Measurements from ENCODE around the gene CYP3A4.
"Not testable (repeated sequence)": the region's sequence is repeated elsewhere in the genome, so short reads cannot be mapped to it uniquely, and the experiment has no call there.

The CYP3A4 gene

DNA sequence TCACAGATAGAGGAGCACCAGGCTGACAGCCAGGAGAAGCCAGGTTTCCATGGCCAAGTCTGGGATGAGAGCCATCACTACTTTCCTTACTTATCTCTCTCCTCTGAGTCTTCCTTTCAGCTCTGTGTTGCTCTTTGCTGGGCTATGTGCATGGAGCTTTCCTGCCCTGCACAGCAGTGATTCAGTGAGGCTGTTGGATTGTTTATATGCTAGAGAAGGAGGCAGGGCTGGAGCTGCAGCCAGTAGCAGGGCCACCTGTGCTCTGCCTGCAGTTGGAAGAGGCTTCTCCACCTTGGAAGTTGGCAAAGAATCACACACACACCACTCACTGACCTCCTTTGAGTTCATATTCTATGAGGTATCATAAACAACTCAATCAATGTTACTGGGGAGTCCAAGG lies at the start of gene CYP3A4:
TSS of gene CYP3A4 (minus strand) at position 178 of the 400 bp plus-strand sequence. CDS start at position 75, 103 bp downstream.
- no peak for DNase-seq (ENCODE audit: low read depth in 2 of 2)

DNA sequence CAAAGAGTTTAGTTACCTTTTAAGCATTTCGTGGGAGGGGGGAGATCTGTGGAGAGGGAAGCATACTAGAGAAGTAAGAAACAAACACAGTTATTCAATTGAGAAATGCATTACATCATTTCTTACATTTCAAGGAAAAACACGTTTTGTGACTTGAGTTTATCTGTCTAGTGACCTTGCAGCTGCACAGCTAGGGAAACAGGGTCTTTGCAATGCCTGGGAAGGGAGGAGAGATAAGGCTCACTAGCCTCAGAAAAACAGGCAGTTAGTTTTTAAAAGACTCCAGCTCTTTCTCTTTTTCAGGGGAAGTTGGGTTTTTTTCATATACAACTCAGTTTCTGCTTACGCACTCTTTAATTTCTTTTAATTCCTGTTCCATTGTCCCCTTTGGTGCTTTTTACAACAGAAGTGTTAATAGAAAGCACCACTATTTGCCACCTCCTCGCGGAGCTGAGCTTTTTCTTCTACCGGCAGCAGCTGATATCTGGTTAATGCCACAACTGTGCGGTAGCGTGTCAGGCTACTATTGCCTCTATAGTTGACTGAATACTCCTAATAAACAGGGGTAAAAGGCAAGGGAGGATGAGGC lies 49.4 kb upstream of the CYP3A4 start:
- DNase-seq (ENCODE audit: low read depth in 2 of 2): no peak

DNA sequence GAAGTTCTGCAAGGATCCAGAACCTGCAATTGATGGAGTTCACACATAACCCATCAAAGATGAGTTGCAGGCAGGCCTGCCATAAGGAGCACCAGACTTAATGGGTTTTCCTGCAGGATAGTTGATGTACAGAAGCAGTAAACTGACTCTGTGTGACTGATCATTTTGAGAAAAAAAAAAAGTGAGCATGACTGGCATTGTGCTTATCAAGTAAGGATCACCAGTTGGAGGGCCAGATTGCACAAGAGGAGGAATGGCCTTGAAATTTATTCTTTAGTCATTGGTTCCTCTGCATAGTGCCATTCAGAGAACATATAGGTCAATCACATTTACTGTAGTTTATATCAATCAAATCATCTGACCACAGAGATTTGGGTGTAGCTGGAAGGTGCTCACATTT lies 47.6 kb upstream of the CYP3A4 start:
- DNase-seq (ENCODE audit: low read depth in 2 of 2): no peak

DNA sequence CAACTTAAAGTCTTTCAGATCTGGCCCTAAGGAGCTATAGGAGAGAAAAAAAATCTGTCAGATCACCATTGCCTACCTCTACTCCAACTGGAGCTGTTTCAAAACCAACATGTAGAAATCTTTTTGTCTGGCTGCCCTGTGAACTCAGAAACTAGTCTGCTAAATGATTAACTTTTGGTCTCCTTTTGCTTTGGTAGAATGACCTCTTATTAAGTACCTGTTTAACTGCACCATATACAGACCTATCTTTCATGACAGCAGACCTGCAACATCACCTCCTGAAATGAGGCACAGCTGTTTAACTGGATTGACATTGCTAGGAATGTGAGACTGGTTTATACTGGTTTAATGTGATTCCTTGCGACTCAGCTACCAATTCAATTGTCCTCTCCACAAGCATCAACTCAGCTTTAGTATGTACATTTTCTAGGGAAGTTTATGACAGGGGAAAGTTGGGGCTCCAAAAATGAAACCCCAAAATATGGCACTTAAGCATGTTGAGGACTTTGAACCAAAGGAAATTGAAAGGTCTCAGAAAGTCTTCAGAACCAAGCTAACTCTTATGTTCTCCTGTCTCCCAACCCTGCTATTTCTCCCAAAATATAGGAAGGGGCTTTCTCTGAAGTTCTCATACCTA lies 45.7 kb upstream of the CYP3A4 start:
- DNase-seq (ENCODE audit: low read depth in 2 of 2): no peak

DNA sequence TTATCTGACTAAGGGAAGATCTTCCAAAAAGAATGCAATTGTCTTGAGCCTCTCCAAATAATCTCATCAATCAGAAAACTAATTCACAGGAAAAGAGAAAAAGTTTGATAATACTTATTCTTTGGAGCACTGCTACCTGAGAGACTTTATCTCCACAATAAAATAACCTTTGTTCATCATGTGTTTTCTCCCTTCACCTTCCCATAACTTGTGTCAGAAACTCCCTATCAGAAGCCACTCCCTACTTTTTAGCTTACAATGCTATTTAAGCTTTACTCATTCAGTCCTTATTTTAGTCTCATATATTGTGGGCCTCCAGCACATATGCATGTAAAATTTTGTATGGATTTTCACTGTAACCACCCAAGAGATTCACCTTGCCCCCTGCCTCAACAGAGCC lies 44.8 kb upstream of the CYP3A4 start:
- DNase-seq (ENCODE audit: low read depth in 2 of 2): no peak

DNA sequence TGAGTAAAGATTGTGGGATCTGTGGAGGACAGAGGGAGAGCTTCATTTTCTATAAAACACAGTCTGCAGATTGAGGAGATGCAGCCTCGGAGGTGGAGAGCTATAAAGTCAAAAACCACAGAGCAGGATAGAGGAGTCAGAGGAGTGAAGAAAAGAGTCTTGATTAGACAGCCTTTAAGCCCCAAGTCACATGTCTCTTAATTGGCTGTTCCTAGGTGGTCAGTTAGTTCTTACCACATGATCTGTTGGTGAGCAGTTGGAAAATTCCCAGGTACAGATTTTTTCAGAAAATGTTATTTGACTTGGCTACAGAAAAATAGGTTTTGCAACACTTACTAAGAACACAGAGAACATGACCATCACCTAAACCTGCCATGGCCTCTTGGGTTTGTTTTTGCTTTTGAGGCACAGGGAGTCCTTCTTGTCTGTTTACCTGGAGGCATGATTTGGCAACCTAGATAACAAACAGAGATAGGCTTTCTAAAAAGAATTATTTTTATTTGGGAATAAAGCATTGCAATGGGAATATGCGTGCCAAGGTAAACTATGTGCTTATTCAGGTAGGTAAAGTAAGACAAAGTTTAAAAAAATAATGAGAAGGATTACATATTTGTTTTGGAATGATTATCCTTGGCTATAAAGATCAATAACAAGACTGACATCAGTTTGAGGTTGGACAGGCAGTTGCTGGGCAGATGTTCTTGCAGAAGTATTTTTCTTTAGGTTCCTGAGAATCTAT lies 43.2 kb upstream of the CYP3A4 start:
- DNase-seq (ENCODE audit: low read depth in 2 of 2): no peak

DNA sequence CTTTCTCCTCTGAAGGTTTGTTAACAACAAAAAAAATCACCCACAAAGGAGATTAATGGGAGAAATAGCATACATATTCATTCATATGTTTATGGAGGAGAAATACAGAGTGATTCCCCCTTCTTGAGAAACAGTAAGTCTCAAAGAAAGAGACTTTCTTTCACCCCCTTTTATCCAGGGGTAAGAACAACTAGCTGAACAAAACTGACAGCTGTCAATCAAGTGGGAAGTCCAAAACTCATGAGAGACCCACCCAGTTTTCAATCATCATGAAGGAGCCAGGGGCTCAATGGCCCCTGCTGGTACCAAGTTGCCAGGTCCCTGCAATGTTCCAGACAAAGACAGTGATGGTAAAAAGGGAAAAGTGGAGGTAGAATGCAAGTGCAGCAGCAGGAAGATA lies 41.9 kb upstream of the CYP3A4 start:
- no peak for DNase-seq (ENCODE audit: low read depth in 2 of 2)

DNA sequence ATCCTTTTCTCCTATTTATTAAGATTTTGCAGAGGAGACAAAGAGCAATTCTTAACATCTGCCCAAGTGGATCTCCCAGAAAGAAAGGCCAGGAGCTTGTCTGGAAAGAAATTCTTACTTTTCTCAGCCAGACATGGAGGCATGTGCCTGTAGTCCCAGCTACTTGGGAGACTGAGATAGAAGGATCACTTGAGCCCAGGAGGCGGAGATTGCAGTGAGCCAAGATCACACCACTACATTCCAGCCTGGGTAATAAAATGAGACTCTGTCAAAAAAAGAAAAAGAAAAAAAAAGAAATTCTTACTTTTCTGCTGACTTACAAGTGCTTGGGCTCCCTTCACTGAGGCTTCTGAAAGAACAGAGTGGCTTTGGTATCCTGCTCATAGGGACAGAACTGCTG lies 41.5 kb upstream of the CYP3A4 start:
- no peak for DNase-seq (ENCODE audit: low read depth in 2 of 2)

DNA sequence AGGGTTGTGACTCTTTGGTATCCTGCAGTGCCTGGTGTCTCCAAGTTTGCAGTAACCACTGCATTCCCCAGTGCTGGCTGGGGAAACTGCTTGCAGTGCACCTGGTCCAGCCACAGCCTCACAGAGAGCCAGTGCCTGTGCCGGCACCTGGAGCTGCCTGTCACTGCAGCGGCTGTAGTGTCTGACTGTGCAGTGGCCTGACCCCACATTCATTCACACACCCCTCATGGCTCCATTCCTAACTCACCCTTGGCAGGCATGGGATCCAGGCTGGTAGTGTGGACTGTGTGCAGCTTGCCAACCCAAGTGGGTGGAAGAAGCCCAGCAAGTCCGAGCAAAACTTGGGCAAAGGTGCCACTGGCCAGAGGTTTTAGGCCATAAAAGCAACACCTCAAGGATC lies 40.1 kb upstream of the CYP3A4 start:
- DNase-seq (ENCODE audit: low read depth in 2 of 2): no peak

DNA sequence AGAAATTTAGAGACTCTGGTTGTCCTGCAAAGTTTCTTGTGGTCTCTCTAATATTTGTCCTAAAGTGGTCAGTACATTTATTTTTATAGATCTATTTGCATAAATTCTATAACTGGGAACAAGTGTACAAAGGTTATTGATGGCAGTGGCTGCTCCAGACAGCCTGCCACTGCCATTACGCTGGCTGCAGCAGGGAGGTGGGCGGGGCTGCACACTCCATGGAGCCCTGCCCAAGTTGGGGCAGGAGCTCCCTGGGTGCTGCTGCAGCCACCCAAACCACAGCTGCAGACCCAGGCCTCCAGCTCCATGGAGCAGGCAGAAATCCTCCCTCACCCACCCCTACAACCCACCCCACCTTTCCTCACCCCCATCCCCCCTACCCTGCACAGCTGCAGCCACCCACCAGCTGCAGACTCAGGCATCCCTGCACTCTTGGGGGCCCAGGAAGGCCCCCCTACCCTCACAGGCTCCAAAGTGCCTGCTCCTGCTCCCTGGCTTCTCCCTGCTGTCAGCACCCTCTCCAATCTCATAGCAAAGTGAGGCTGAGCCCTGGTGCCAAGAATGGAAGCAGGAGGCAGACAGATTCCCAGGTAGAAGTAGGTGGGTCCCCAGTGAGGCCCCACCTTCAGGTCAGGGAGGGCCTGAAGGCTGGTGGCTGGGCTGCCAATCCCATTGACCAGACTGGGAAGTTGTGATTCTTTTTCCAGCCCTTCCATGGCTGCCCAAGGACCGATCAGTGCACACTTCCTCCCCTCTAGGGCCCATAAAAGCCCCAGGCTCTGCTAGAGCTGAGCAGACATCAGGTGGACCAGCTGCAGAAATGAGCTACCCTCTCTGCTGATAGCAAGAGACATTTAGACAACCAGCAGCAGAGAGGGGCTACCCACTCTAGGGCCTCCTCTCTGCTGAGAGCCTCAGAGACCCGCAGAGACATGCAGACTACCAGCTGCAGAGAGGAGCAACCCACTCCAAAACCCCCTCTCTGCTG lies 39.0 kb upstream of the CYP3A4 start:
- no peak for DNase-seq (ENCODE audit: low read depth in 2 of 2)

DNA sequence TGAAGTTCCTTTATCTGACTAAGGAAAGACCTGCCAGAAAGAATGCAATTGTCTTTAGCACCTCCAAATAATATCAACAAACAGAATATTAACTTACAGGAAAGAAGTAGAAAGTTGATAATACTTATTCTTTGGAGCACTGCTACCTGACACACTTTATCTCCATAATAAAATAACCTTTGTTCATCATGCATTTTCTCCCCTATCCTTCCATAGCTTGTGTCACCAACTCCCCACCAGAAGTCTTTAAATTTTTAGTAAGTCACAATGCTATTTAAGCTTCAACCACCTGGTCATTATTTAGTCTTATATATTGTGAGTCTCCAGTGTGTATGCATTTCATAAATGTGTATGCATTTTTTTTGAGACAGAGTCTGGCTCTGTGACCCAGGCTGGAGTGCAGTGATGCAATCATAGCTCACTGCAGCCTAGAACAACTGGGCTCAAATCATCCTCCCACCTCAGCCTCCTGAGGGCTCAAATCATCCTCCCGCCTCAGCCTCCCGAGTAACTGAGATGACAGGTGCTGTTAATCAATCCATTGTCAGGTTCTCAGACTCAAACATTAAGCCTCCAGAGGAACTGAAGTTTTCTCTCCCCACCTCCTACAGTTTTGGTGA lies 36.5 kb upstream of the CYP3A4 start:
- DNase-seq (ENCODE audit: low read depth in 2 of 2): no peak

DNA sequence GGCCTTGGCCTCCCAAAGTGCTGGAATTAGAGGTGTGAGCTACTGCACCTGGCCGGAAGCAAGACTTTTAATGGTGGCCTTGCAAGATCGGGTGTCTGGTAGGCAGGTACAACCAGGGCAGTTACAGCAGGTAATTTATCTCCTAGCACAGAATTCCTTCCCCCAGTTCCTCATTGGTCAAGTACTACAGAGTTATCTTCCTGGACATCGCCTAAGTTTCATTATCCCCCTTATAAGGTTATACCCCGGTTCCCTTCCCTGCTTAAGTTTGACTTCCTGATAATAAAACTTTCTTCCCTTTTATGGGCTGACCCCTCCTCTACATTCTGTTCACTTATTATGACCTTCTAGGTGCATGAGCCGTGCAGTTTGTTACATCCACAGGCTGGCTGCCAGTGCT lies 24.8 kb upstream of the CYP3A4 start:
- DNase-seq (ENCODE audit: low read depth in 2 of 2): no peak

DNA sequence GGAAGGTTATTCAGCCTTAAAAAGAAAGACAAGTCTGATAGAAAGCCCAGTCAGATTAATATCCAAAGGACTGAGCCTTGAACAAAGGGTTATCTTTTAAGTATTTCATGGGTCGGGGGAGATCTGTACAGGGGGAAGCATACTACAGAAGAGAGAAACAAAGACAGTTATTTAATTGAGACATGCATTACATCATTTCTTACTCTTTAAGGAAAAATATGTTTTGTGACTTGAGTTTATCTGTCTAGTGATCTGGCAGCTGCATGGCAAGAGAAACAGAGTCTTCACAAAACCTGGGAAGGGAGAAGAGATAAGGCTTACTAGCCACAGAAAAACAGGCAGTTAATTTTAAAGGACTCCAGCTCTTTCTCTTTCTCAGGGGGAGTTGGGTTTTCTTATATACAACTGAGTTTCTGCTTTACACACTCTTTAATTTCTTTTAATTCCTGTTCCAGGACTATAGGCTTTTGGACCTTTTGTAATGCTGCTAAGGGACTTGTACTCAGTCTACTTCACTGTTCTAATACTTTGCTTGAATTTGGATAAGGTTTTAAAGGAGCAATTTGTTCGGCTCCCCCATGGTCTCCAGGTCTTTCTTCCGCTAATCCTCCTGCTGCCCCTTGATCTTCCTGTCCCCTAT lies 23.0 kb upstream of the CYP3A4 start:
- DNase-seq (ENCODE audit: low read depth in 2 of 2): no peak

DNA sequence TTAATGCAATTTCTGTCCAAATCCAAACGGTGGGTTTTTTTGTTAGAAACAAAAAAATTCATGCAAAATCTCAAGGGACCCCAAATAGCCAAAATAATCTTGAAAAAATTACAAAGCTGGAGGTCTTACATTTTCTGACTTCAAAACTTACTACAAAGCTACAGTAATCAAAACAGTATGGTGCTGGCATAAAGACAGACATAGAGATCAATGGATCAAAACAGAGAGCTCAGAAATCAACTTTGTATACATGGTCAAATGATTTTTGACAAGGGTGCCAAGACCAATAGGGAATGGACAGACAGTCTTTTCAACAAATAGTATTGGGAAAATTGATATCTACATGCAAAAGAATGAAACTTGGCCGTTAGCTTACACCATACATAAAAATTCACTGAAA lies 21.7 kb upstream of the CYP3A4 start:
- no peak for DNase-seq (ENCODE audit: low read depth in 2 of 2)

DNA sequence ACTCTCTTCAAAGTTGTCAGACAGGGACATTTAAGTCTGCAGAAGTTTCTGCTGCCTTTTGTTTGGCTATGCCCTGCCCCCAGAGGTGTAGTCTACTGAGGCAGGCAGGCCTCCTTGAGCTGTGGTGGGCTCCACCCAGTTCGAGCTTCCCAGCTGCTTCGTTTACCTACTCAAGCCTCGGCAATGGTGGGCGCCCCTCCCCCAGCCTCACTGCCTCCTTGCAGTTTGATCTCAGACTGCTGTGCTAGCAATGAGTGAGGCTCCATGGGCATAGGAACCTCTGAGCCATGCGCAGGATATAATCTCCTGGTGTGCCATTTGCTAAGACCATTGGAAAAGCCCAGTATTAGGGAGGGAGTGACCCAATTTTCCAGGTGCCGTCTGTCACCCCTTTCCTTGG lies 19.1 kb upstream of the CYP3A4 start:
- not testable (repeated sequence) for DNase-seq (ENCODE audit: low read depth in 2 of 2)

DNA sequence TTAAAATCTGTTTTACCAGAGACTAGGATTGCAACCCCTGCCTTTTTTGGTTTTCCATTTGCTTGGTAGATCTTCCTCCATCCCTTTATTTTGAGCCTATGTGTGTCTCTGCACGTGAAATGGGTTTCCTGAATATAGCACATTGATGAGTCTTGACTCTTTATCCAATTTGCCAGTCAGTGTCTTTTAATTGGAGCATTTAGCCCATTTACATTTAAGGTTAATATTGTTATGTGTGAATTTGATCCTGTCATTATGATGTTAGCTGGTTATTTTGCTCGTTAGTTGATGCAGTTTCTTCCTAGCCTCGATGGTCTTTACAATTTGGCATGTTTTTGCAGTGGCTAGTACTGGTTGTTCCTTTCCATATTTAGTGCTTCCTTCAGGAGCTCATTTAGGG lies 17.4 kb upstream of the CYP3A4 start:
- DNase-seq (ENCODE audit: low read depth in 2 of 2): not testable (repeated sequence)

DNA sequence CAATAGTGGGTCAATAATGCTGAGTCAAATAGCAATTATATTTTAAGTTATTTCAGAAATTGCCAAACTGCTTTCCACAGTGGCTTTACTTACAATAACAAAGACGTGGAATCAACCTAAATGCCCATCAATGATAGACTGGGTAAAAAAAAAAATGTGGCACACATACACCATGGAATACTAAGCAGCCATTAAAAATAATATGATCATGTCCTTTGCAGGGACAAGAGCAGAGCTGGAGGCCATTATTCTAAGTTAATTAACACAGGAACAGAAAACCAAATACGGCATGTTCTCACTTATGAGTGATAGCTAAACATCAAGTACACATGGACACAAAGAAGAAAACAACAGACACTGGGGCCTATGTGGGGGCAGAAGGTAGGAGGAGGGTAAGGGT lies 15.0 kb upstream of the CYP3A4 start:
- DNase-seq (ENCODE audit: low read depth in 2 of 2): no peak

DNA sequence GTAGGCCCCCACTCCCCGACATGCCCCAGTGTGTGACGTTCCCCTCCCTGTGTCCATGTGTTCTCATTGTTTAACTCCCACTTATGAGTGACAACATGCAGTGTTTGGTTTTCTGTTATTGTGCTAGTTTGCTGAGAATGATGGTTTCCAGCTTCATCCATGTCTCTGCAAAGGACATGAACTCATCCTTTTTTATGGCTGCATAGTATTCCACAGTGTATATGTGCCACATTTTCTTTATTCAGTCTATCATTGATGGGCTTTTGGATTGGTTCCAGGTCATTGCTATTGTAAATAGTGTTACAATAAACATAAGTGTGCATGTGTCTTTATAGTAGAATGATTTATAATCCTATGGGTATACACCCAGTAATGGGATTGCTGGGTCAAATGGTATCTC lies 11.9 kb upstream of the CYP3A4 start:
- DNase-seq (ENCODE audit: low read depth in 2 of 2): not testable (repeated sequence)

DNA sequence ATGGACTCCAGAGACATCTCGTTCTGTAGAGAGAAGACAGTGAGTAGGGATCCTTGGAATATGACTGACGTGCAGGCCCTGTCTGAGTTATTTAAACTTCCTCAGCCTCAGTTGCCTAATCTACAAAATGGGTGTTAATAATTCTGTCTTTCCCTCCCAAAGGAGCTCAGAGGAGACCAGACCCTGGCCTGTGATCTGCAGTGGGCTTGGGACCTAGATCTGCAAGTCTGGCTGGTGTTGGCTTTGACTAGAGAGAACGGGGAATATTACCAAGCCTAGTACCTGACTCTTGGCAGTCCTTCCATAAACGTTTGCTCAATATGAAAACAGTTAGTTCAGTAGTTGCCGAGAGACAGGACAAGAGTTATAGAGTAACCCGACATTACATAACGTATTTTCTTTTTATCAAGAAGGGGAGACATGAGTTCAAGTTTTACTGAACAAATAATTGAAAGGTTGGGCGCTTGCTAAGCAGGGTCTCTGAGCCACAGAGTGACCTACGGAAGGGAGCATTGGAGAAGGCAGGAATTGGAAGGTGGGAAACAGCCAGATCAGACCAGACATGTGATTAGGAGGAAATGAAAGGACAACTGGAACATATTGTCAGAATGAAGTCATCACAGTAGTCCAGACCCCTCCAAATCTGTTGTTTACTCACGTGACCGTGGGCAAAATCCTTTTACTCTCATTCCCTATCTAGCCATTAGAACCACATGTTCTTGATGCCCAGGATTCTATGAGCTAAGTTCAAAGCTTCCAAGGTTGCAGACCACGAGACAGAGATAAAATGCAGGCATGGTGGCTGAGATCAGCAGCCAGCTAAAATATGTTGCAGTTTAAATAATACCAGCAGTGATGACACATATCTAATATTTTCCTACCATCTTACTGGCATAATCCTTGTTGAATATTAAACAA lies 10.9 kb upstream of the CYP3A4 start:
- no peak for DNase-seq (ENCODE audit: low read depth in 2 of 2)

DNA sequence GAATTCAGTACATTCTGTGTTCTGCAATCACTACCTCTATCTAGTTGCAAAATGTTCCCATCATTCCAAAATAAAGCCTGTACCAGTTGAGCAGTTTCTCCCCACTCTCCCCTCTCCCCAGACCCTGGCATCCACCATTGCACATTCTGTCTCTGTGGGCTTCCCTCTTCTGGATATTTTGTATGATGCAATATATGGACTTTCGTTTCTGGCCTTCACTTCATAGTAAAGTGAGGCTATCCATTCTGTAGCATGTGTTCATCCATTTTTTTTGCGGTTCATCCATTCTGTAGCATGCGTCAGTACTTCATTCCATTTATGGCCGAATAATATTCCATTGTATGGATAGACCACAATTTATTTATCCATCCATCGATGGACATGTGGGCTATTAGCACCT lies 9.5 kb upstream of the CYP3A4 start:
- no peak for DNase-seq (ENCODE audit: low read depth in 2 of 2)

All from activated CD4-positive, alpha-beta T cell treated with anti-CD3 and anti-CD28 coated beads for 24 hours (primary cell).